NCI-H2227 (cell line): ENCODE results near the gene AFAP1L2.
"Not testable (repeated sequence)": the region's sequence is repeated elsewhere in the genome, so short reads cannot be mapped to it uniquely, and the experiment has no call there.

Experiments
- DNase-seq: peaks from one replicate; lab custom pipeline; 2025; ENCODE audit not compliant: unreplicated experiment; lab: John Stamatoyannopoulos, UW

Gene AFAP1L2

DNA sequence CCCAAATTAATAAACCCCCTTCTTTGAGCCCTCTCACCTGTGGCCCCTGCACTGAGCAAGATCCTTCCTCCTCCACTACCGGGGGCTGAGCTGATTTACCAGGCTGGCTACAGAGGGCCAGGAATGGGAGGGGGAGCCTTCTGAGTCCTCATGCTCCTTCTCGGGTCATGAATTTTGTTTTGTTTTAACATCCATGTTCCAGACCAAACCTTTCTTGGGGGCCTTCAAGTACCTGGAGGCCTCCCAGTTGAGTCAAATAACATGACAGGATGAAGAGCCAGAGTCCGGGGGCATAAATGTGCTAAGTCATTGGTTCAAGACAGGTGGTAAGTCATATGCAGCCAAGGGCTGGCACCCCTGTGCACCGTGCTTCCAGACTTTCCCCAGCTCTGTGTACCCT, 39.6 kb downstream of the AFAP1L2 start:
- no peak for DNase-seq

DNA sequence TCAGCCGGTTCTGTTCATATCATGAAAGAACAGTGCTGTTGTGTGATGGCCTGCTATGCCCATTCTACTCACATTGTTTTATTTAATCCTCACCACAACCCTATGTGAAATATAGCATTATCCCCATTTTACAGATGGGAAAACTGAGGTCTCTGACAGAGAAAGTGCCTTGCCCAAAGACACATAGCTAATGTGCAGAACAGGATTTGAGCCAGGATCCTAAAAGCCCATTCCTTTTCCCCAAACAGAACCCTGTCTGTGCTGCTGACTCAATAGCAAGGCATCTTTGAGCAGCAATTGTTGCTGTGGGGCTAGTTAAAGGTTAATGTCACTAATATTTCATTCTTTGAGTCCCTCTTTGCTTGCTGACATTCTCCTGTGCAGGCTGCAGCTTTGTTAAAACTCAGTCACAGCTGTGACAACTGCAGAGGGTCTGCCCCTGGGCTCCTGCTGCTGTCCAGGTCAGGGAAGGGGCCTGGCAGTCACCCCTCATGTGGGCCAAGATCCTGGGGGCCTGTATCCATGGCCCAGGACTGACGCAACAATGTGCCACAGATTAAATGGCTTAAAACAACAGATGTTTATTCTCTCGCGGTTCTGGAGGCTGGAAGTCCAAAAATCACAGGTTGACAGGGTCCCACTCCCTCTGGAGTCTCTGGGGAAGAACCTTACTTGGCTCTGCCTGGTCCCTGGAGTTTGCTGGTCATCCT, 40.4 kb downstream of the AFAP1L2 start:
- DNase-seq = no peak

- no peak for DNase-seq
These were observed 41.4 kb downstream of the AFAP1L2 start for GRCh38 chr10:114362826-114363355.

DNA sequence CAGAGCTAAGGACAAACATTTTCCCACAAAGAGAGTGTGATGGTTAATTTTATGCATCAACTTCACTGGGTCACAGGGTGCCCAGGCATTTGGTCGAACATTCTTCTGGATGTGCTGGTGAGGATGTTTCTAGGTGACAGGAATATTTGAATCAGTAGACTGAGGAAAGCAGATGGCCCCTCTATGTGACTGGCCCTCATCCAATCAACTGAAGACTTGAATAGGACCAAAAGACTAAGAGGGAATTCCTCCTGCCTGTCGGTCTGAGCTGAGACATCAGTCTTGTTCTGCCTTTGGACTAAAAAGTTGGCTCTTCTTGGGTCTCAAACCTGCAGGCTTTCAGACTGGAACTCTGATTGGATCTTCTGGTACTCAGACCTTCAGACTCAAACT, 44.4 kb downstream of the AFAP1L2 start:
- DNase-seq = no peak

GRCh38 chr10:114359041-114359952, 45.0 kb downstream of the AFAP1L2 start:
- DNase-seq = no peak

DNA sequence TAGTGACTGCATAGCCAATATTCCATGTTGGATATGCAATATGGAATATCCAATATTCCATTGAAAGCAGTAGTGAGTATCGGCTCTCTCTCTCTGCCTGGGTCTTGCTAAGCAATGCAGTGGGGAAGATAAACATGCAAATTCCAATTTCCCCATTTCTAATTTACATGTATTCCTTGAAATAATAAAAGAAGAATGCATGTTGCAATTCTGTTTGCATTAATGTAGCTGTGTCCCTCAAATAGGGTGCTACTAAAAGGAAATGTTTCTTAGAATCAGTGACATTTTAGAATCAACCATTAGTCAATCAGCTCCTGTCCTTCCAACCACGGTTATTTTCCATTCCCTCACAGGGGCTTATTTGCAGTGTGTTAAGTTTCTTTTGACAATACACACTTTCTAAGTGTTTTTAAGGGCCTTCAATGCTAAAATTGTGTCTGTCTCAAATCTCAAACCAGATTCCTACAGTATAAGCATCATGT, 46.7 kb downstream of the AFAP1L2 start:
- no peak for DNase-seq

- no peak for DNase-seq
These were observed 47.4 kb downstream of the AFAP1L2 start for GRCh38 chr10:114356751-114357514.

DNA sequence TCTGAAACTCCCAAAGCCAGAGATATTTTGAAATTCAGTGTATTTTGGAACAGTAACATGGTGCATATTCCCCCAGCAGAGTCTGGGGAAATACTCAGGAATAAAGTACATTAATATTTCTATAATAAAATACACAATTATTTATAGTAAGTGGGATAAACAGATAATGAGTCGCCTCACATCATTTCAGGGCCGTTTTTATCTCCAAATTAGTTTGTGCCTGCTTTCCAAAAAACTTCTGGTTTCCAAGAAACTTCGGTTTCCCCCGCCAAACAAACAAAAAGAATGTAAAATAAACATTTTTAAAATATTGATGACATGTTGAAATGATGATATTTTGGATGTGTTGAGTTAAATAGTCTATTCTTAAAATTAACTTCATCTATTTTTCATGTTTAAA, 48.2 kb downstream of the AFAP1L2 start:
- DNase-seq = no peak

GRCh38 chr10:114353383-114353782, 50.9 kb downstream of the AFAP1L2 start:
- no peak for DNase-seq

DNA sequence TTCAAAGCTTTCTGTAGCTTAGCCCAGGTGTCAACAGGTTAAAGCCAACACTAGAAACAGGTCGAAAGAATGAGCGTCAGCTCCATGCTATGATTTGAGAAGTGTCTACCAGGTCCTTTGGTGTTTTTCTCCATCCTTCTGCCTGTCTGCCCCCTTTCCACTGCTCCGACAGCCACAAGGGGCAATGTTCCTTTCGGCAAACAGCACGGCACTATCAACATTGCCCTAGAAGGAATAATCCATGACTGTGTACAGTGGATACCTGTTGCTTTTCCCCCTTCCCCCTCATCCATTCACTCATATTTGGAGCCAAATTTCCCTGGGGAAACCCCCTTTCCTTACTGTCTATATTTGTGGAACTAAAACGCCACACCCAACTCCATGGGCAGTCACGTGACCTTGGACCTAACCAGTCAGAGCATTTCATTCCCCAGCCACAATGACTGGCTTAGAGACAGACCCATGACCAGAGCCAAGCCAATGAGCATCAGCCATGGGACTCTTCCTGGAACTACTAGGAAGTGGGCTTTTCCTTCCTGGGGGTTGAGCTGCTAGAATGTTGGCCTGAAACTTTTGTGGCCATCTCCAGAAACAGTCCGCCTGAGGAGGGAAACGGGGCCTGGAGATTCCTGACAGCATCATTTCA, 51.5 kb downstream of the AFAP1L2 start:
- DNase-seq = no peak

DNA sequence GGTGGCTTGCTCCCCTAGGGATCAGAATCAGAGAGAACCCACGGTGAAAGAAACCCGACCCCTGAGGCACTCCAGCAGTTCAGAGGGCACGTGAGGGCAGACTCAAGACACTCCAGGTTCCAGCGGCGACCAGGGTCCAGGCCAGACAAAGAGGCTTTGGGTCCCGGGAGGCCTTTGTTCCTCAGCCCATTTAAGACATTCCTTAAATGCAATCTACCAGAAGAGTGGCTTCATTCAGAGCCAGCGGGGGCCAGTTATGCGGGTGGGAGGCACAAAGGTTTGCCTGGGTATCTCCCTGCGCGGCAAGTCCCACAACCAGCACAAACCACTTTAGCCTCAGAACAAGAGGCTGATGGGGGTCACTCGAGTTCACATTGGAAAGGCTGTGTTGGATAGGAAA, 53.6 kb downstream of the AFAP1L2 start:
- peak; percentile 23 for DNase-seq

DNA sequence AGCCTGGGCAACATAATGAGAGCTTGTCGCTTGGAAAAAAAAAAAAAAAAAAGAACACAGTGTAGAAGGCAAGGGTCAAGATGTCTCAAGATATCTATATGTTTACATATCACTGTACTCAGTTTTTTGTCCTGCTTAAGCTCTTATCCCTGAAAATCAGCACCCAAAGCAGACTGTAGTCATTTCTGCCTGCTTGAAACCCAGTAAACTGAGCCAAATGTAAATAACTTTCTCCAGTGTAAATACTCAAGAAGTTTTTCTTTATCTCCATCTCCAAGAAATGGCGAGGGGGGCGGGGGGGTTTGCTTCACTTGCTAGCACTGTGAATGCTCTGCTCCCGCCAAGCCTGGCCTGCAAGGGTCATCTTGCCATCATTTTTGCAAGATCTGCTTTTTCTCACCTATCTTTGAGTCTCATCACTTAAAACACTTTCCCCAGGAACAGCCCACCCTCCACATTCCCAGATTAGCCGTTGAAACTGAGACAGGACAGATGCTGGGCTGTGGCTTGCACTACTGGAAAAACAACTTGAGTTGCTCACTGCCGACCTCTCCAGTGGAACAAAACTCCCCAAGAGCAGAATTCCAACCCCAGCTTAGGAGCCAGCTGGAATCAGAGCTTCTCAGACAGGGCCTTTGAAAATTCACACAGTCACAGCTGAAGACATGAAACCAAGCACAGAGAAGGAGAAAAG, 54.6 kb downstream of the AFAP1L2 start:
- no peak for DNase-seq

DNA sequence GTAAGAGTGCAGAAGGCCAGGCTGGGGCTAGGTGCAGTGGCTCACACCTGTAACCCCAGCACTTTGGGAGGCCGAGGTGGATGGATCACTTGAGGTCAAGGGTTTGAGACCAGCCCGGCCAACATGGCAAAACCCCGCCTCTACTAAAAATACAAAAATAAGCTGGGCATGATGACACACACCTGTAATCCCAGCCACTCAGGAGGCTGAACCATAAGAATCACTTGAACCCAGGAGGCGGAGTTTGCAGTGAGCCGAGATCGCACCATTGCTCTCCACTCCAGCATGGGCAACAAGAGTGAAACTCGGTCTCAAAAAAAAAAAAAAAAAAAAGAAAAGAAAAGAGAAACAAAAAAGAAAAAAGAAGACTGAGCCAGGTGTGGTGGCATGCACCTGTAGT, 55.2 kb downstream of the AFAP1L2 start:
- not testable (repeated sequence) for DNase-seq

DNA sequence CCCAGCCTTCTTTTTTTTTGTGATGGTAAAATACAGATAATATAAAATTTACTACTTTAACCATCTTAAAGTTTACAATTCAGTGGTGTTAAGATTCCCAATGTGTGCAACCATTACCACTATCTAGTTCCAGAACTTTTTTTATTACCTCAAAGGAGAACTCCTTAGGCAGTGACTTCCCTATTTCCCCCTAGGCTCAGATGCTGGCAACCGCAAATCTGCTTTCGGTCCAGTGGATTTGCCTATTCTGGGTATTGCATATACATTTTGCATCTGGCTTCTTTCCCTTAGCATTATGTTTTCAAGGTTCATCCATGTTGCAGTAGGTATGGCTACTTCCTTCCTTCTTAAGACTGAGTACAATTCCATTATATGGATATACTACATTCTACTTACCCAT, 56.5 kb downstream of the AFAP1L2 start:
- DNase-seq = no peak

DNA sequence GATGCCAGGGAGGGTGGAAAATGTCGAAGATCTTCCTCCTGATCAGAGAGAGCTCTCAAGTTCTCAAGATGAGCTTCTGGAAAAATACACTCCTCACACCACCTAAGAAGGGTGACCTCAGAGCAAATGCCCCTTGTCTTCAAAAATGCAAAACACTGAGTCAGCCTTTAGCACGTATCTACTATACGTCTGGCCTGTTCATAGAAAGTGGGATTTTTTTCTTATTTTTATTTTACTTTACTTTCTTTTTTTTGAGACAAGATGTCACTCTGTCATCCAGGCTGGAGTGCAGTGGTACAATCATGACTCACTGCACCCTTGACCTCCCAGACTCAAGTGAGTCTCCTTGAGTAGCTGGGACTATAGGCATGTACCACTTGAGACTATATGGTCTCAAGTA, 57.1 kb downstream of the AFAP1L2 start:
- DNase-seq = no peak

- no peak for DNase-seq
These were observed 57.9 kb downstream of the AFAP1L2 start for GRCh38 chr10:114346176-114347031.

DNA sequence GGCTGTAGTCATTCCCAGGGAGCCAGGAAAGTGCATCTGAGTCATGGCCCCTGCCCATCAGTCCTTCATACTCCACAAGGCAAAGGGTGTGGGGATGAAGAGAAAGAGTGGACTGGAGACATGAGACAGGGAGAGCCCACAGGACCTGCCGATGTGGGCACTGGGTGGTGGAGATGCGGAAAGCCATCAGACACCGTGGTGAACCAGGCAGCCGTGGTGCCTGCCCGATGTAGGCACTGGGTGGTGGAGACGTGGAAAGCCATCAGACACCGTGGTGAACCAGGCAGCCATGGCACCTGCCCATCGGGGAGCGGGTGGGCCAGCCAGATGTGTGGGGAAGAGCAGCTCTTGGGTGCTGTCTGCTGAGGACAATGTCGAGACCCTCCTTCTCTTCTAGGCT, 58.6 kb downstream of the AFAP1L2 start:
- no peak for DNase-seq

DNA sequence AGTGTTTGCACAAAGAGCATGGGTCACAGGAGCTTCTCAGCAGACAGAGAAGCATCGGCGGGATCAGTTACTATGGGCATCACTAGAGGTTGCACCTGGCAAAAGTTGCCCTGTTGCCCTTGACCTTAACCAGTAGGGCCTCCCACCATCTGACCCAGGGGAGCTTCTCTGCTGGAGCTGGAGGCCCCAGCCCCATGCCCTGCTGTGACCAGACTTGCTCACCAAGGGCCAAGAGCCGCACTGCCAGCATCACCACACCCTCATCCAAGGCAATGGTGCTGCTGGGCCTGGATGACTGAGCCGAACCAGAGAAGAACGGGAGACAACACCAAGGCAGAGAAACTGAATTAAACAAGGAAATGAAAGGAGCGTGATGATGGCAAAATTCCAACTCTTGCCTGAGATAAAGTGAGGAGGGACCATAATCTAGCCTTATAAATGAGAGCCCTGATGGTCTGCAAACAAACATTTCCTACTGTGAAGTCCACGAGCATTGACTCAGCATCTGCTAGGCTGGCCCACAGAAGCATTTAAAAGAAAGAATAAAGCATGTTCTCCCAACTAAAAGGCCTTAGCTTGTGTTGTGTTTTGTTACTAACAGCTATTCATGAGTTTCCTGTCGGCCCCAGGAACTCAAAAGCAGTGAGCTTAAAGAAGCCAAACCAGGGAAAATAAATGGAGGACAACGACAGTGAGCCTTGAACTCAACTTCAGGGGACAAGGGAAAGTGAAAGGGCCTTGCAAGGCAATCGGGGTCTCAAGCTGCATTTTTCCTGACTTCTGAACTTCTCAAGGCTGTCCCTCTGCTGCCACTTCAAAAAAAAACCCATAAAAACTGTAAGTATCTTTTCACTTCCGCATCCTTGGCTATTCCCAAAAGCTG, 60.4 kb downstream of the AFAP1L2 start:
- DNase-seq = no peak
